Pancreas (tissue), 10 donors: ENCODE results near the gene DARS2. TPM values are rescaled to one million over a fixed set of nuclear protein-coding genes. Genes with fewer than 3 reads are reported as not detected.

Experiments used
- ATAC-seq, 4 donors: fragments of 200-7000 bp; cut with Tn5 transposase; one replicate each; pipeline versions ENCODE4 v1.8.0 to v1.9.1; 2020; ENCODE audit warnings: mild to moderate bottlenecking in 4 of 4, moderate library complexity in 4 of 4
- DNase-seq, 6 donors: peaks; one replicate each; pipeline ENCODE4 v3.0.0-alpha.2; 2020
- FAIRE-seq: peaks from 2 replicates; lab custom pipeline; 2012; peaks lifted over from hg19 to GRCh38; lab: Jason Lieb, UNC
- H3K27ac ChIP-seq, 4 donors: fragments of 200-600 bp; sonication (generic); 1 replicate in 3 of 4; 2 replicates in 1 of 4; pipeline versions ENCODE4 v1.5.0 to v1.8.0; 2020
- H3K27me3 ChIP-seq, 4 donors: fragments of 200-600 bp; one replicate each; pipeline ENCODE4 v1.8.0; 2021
- H3K36me3 ChIP-seq, 3 donors: fragments of 200-600 bp; sonication (generic) in 1 of 3; one replicate each; pipeline versions ENCODE4 v1.5.0 to v1.8.0; 2020 to 2021
- H3K4me1 ChIP-seq, 3 donors: fragments of 200-600 bp; one replicate each; pipeline ENCODE4 v1.8.0; 2021
- H3K4me3 ChIP-seq, 4 donors: fragments of 200-600 bp; sonication (generic) in 2 of 4; one replicate each; pipeline versions ENCODE4 v1.5.0 to v1.8.0; 2020 to 2021
- H3K9me3 ChIP-seq, 4 donors: fragments of 200-600 bp; one replicate each; pipeline ENCODE4 v1.8.0; 2021
- CTCF ChIP-seq, 4 donors: fragments of 200-600 bp; sonication (generic) in 3 of 4; IDR thresholded peaks; one replicate each; pipeline versions ENCODE4 v1.5.0 to v1.8.0; 2021; ENCODE audit warnings: antibody characterized with exemption in 4 of 4
- WGBS, 2 donors: extraction: QIAGEN DNeasy Blood & Tissue Kit; methylation state at CpG; one replicate each; pipeline ENCODE4 v1.1.7; 2013; 5-methylcytosine and 5-hydroxymethylcytosine counted together
- intact Hi-C, 3 donors: fragments of 100-400 bp; cut with DNase I; formaldehyde crosslinking; loops; one replicate each; pipeline versions ENCODE4 v1.11.1 to v1.14.2; 2022
- polyA plus RNA-seq, 2 donors: library from polyadenylated mRNA; stranded (reverse); fragments of 200-250 nt; gene quantifications; one replicate each; pipeline ENCODE4 v1.2.3, GENCODE V29; 2013
- total RNA-seq, 6 donors: library from RNA; stranded (reverse); fragmentation: NEBNext Ultra II Directional in 4 of 6; extraction: Animal tissue kit (Norgen Biotek cat#: 25700) in 4 of 6; gene quantifications; one replicate each; pipeline versions ENCODE4 v1.2.1 to v1.2.4, GENCODE V29; 2021 to 2023
- donor health status: healthy with polysubstance abuse.
- donor health status: DM: no; HTN: no; CAD: no; lungs with moderate emphysema.
- donor health status: DM: no; HTN: no; CAD: no.
- donor health status: control.
- donor health status: control.
- donor health status: Bipolar disorder and iron deficiency.
- donor health status: DM: yes; HTN: yes; CAD: no.
- donor health status: DM: no; HTN: no; CAD: no.
- donor health status: DM: no; HTN: no; CAD: no.
- donor health status: DM: yes; HTN: yes; CAD: no.

Gene DARS2
- total and polyA plus RNA-seq, 8 donors: 3.4 to 11.1 (median 5.2) TPM

DNA sequence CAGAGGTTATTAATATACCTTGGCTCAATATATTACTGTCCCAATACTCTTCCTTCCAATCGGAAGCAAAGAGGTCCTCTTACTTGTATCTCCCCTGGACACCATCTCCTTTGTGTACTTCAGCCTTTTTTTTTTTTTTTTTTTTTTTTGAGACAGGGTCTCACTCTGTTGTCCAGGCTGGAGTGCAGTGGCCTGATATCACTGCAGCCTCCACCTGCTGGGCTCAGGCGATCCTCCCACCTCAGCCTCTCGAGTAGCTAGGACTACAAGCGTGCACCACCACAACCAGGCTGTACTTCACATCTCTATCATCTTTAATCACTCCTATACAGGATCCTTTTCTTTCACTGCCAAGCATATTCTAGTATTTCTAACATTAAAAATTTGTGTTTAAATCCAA is 2.8 kb upstream of the DARS2 start:
- Histone ChIP-seq H3K27ac (no peak overlapping the region), H3K36me3 (no peaks in the 10 kb centered on the region), H3K27me3 (no peaks in the 10 kb centered on the region), H3K9me3 (no peaks in the 10 kb centered on the region), H3K4me3 (no peak overlapping the region), H3K4me1 (peaks cover 0 to 5% (median 0%) of the 10 kb centered on the region in 3 donors)
- no peak for TF ChIP-seq CTCF (IDR thresholded peaks at IDR 0.05)
- ATAC-seq: no peak
- intact Hi-C loops: no loop called here
- FAIRE-seq: no peak
- DNase-seq: no peak
- 96% methylated on average over 4 of the region's 4 CpGs for WGBS, 2 donors

- no peaks in the 10 kb centered on the region for H3K36me3 ChIP-seq
- DNase-seq: no peak
- H3K27me3 ChIP-seq: no peaks in the 10 kb centered on the region
- ATAC-seq: peak; percentile 1 to 29 (median 9)
- WGBS, 2 donors: 1% methylated on average over 24 to 25 of the region's 25 CpGs
- TF ChIP-seq CTCF (IDR thresholded peaks at IDR 0.05): no peak
- H3K4me3 ChIP-seq: peak overlapping the region; percentile 33 to 78 (median 56)
- H3K9me3 ChIP-seq: no peaks in the 10 kb centered on the region
- intact Hi-C loops: no loop called here
- FAIRE-seq: no peak
- peak overlapping the region; percentile 66 to 91 (median 84) for H3K27ac ChIP-seq
- H3K4me1 ChIP-seq: peaks cover 0 to 5% (median 0%) of the 10 kb centered on the region in 3 donors
These were observed 625 bp upstream of the DARS2 start for GRCh38 chr1:173823781-173824314.

GRCh38 chr1:173827611-173828010 is 3.1 kb downstream of the DARS2 start:
- 92 to 97% methylated on average over 2 of the region's 2 CpGs for WGBS, 2 donors
- no peak for ATAC-seq

GRCh38 chr1:173832748-173833147 is 8.3 kb downstream of the DARS2 start:
- Histone ChIP-seq H3K27me3 (no peaks in the 10 kb centered on the region), H3K36me3 (peaks cover 0 to 23% (median 0%) of the 10 kb centered on the region in 3 donors), H3K4me1 (no peaks in the 10 kb centered on the region), H3K27ac (no peak overlapping the region), H3K9me3 (no peaks in the 10 kb centered on the region), H3K4me3 (no peak overlapping the region)
- DNase-seq: no peak
- no peak for TF ChIP-seq CTCF (IDR thresholded peaks at IDR 0.05)
- ATAC-seq: no peak
- intact Hi-C loops: no loop called here
- no peak for FAIRE-seq
- WGBS, 2 donors: 95 to 100% methylated on average over 1 of the region's 1 CpG

More at GRCh38 chr1:173827611-173828010, 3.1 kb downstream of the DARS2 start:
- FAIRE-seq (no peak), DNase-seq (no peak)
- Histone ChIP-seq H3K36me3 (peaks cover 0 to 6% (median 0%) of the 10 kb centered on the region in 3 donors), H3K27ac (no peak overlapping the region), H3K27me3 (no peaks in the 10 kb centered on the region), H3K4me3 (no peak overlapping the region), H3K4me1 (peaks cover 0 to 5% (median 0%) of the 10 kb centered on the region in 3 donors), H3K9me3 (no peaks in the 10 kb centered on the region)
- intact Hi-C loops: no loop called here
- no peak for TF ChIP-seq CTCF (IDR thresholded peaks at IDR 0.05)

GRCh38 chr1:173852105-173852504 is 27.6 kb downstream of the DARS2 start:
- 75 to 84% methylated on average over 4 of the region's 4 CpGs for WGBS, 2 donors
- DNase-seq (no peak), ATAC-seq (no peak), FAIRE-seq (no peak)
- Histone ChIP-seq H3K9me3 (no peaks in the 10 kb centered on the region), H3K27ac (no peak overlapping the region), H3K36me3 (peaks cover 0 to 4% (median 0%) of the 10 kb centered on the region in 3 donors), H3K4me1 (no peaks in the 10 kb centered on the region), H3K4me3 (no peak overlapping the region), H3K27me3 (no peaks in the 10 kb centered on the region)
- intact Hi-C loops: loop anchor here in 1 of 3 donors (10.0 kb wide), 1 partner anchor 223 kb away; no protein-coding TSS in a partner anchor
- TF ChIP-seq CTCF (IDR thresholded peaks at IDR 0.05): no peak
